ENCODE data around the gene ANKS1B.
A peak's percentile ranks its signal among the peaks of the same experiment; 100 is the strongest.

ANKS1B gene

DNA sequence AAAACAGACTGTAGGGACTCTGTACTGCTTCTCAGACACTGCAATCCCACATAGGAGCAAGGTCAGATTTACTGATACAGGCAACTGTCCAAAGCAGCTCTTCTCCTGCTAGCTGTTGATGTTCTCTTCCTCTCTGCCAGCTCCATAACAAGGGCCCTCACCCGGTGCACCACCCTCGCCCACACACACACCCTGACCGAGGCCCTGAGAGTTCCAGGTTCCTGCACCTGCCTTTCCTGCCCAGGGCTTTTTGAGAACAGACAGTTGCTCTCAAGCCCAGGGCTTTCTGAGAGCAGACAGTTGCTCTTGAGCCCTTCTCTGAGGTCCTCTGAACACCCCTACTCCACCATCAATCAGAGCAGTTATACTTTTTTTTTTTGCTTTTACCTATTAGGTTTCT lies 571.0 kb downstream of the ANKS1B start:
- H3K4me2 ChIP-seq (ENCODE audit: low read length) = no peak overlapping the region
- TF ChIP-seq, protein P1, sequence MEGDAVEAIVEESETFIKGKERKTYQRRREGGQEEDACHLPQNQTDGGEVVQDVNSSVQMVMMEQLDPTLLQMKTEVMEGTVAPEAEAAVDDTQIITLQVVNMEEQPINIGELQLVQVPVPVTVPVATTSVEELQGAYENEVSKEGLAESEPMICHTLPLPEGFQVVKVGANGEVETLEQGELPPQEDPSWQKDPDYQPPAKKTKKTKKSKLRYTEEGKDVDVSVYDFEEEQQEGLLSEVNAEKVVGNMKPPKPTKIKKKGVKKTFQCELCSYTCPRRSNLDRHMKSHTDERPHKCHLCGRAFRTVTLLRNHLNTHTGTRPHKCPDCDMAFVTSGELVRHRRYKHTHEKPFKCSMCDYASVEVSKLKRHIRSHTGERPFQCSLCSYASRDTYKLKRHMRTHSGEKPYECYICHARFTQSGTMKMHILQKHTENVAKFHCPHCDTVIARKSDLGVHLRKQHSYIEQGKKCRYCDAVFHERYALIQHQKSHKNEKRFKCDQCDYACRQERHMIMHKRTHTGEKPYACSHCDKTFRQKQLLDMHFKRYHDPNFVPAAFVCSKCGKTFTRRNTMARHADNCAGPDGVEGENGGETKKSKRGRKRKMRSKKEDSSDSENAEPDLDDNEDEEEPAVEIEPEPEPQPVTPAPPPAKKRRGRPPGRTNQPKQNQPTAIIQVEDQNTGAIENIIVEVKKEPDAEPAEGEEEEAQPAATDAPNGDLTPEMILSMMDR (IDR thresholded peaks at IDR 0.05; ENCODE audit: low read length) = no peak
- TF ChIP-seq EZH2 (IDR thresholded peaks at IDR 0.05; ENCODE audit: borderline replicate concordance, low read length) = no peak
- no peaks in the 10 kb centered on the region for H3K9me2 ChIP-seq (ENCODE audit: low read depth, low read length)
- H3K27me3 ChIP-seq (ENCODE audit: insufficient read depth, low read length) = no peaks in the 10 kb centered on the region
- H2AFZ ChIP-seq (ENCODE audit: low read length) = no peak overlapping the region
- H3K4me3 ChIP-seq (ENCODE audit: low read depth, low read length, poor library complexity, severe bottlenecking) = no peak overlapping the region
- H4K20me1 ChIP-seq (ENCODE audit: insufficient read depth, low read length) = no peaks in the 10 kb centered on the region
- H3K4me1 ChIP-seq (ENCODE audit: insufficient read depth, low read length, severe bottlenecking) = peaks cover 19% of the 10 kb centered on the region
- peak overlapping the region; percentile 41 for H3K27ac ChIP-seq (ENCODE audit: low read depth, low read length, poor library complexity, severe bottlenecking)
- H3K9me3 ChIP-seq (ENCODE audit: low read length) = no peaks in the 10 kb centered on the region
- no peaks in the 10 kb centered on the region for H3K79me2 ChIP-seq (ENCODE audit: insufficient read depth, low read length)
- H3F3A ChIP-seq (ENCODE audit: insufficient read depth, low read length) = no peaks in the 10 kb centered on the region
- no peaks in the 10 kb centered on the region for H3K36me3 ChIP-seq (ENCODE audit: insufficient read depth, low read length)
- H3K9ac ChIP-seq (ENCODE audit: low read length) = no peak overlapping the region

DNA sequence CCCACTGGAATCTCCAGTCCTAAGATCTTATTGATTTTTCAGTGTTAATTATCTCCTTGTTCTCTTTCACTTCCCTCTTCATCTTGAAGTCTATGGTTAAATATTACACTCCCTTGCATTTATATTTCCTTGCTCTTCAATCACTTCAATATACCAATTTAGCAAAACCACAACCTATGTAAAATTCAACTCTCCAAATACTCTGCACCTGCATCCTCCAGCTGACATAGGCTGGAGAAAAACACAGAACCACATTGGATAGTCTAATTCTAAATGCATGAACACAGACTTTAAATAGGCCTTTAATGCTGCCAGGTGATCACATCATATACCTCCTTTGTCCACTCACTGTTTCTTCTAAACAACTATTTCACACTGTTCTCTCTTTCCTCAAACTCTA lies 591.0 kb downstream of the ANKS1B start:
- no peaks in the 10 kb centered on the region for H3K9me3 ChIP-seq (ENCODE audit: low read length)
- peak overlapping the region; percentile 37; the same call in 1 of the 2 replicates for H3K9ac ChIP-seq (ENCODE audit: low read length)
- H3K36me3 ChIP-seq (ENCODE audit: insufficient read depth, low read length) = no peaks in the 10 kb centered on the region
- H3K4me3 ChIP-seq (ENCODE audit: low read depth, low read length, poor library complexity, severe bottlenecking) = no peak overlapping the region
- H3K79me2 ChIP-seq (ENCODE audit: insufficient read depth, low read length) = no peaks in the 10 kb centered on the region
- H3K4me2 ChIP-seq (ENCODE audit: low read length) = peak overlapping the region; percentile 25; the same call in 1 of the 2 replicates
- no peaks in the 10 kb centered on the region for H3F3A ChIP-seq (ENCODE audit: insufficient read depth, low read length)
- no peaks in the 10 kb centered on the region for H3K9me2 ChIP-seq (ENCODE audit: low read depth, low read length)
- peak overlapping the region; percentile 91 for H3K27ac ChIP-seq (ENCODE audit: low read depth, low read length, poor library complexity, severe bottlenecking)
- TF ChIP-seq, protein P1 (IDR thresholded peaks at IDR 0.05; ENCODE audit: low read length) = no peak
- H2AFZ ChIP-seq (ENCODE audit: low read length) = no peak overlapping the region
- no peaks in the 10 kb centered on the region for H3K27me3 ChIP-seq (ENCODE audit: insufficient read depth, low read length)
- H3K4me1 ChIP-seq (ENCODE audit: insufficient read depth, low read length, severe bottlenecking) = peaks cover 81% of the 10 kb centered on the region
- H4K20me1 ChIP-seq (ENCODE audit: insufficient read depth, low read length) = no peaks in the 10 kb centered on the region

DNA sequence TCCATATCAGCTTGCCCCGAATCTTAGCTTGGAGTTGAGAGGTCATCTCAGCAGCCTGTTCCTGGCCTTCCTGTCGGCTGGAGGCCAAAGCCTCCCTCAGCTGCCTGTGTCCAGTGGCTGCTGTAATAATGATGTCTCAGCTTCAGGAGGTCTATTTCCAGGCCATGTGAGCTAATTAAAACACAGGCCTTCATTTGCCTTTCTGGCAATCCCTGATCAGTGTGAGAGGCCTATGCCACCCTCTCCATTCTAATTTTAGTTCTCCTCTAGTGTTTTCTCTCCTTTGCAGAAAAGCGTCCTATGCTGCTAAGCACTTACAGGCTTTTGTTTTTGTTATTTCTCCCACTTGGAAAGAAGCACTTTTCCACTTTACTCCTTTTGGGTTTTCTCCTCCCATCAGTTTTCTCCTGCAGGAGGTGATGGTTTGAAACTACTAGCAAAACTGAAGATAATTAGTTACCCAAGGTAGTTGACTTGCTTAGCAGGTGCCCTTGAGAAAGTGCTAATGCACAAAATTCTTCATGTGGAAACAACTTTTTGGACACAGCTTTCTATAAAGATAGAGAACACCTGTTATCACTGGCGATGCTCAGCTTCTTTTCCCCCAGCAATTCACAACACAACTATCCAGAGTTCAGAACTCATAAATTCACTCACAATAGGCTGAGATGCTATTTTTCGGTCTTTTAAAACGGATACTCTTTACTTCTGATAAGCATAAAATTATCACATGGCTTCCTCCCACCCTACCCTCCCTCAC lies 592.5 kb downstream of the ANKS1B start:
- no peaks in the 10 kb centered on the region for H3K36me3 ChIP-seq (ENCODE audit: insufficient read depth, low read length)
- no peak overlapping the region for H3K4me3 ChIP-seq (ENCODE audit: low read depth, low read length, poor library complexity, severe bottlenecking)
- H2AFZ ChIP-seq (ENCODE audit: low read length) = no peak overlapping the region
- H3K27ac ChIP-seq (ENCODE audit: low read depth, low read length, poor library complexity, severe bottlenecking) = peak overlapping the region; percentile 91
- H3K4me2 ChIP-seq (ENCODE audit: low read length) = peak overlapping the region; percentile 33; the same call in 1 of the 2 replicates
- H3F3A ChIP-seq (ENCODE audit: insufficient read depth, low read length) = no peaks in the 10 kb centered on the region
- no peaks in the 10 kb centered on the region for H3K9me3 ChIP-seq (ENCODE audit: low read length)
- no peak overlapping the region; the same call in 1 of the 2 replicates for H3K9ac ChIP-seq (ENCODE audit: low read length)
- H3K27me3 ChIP-seq (ENCODE audit: insufficient read depth, low read length) = no peaks in the 10 kb centered on the region
- H3K79me2 ChIP-seq (ENCODE audit: insufficient read depth, low read length) = no peaks in the 10 kb centered on the region
- no peaks in the 10 kb centered on the region for H3K9me2 ChIP-seq (ENCODE audit: low read depth, low read length)
- no peaks in the 10 kb centered on the region for H4K20me1 ChIP-seq (ENCODE audit: insufficient read depth, low read length)
- TF ChIP-seq, protein P1 (IDR thresholded peaks at IDR 0.05; ENCODE audit: low read length) = no peak
- no peak for TF ChIP-seq EZH2 (IDR thresholded peaks at IDR 0.05; ENCODE audit: borderline replicate concordance, low read length)
- peaks cover 93% of the 10 kb centered on the region for H3K4me1 ChIP-seq (ENCODE audit: insufficient read depth, low read length, severe bottlenecking)

Data from OCI-LY1 (cell line).